ENCODE measurements around the gene ZNF500.

DNA sequence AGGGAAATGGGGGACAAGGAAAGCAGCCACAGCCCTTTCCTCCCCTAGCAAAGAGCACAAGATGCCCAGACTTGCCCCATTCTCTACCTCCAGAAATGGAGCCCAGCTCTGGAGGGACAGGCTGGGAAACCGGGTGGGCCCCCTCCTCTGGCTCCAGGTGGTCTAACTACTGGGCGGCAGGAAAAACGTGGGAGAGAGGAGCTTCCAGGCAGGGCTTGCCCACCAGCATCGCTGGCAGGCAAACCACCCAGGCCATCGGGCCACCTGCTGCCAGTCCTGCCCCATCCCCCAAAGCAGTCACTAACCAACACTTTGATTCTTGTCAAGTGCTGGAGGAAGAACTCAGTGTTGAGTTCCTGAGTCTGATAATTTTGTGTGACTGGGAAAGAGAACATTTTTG lies 48.5 kb downstream of the ZNF500 start:
- TF ChIP-seq FOXK2 (IDR thresholded peaks at IDR 0.05) (no peak), ZNF384 (IDR thresholded peaks at IDR 0.05) (no peak), SUZ12 (IDR thresholded peaks at IDR 0.05) (no peak), CTBP1 (IDR thresholded peaks at IDR 0.05; ENCODE audit: borderline replicate concordance) (no peak)
